NCI-H1694 treated with DMSO at 0.1 percent for 48 hours (cell line): ENCODE measurements around the gene MAST2.
"Not testable (repeated sequence)": the region's sequence is repeated elsewhere in the genome, so short reads cannot be mapped to it uniquely, and the experiment has no call there.

Experiments
- DNase-seq: peaks from one replicate; lab custom pipeline; 2025; lab: John Stamatoyannopoulos, UW

Gene MAST2

DNA sequence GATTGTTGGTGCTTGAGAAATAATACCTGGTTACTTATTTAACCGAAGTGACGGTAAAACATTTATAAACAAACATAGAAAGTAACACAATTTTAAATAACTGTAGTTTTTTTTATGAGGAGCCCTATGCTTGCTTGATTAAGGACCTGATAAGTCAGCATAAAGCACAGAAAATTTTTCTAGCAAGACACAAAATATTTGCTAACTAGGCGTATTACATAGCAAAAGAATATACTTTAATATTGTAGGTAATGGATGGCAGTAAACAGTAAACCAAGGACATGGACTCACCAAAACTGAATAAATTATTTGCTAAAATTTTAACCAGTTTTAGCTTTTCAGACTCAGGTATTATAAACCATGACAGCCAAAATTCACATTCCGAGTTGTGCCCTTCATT, 90.9 kb downstream of the MAST2 start:
- no peak for DNase-seq

DNA sequence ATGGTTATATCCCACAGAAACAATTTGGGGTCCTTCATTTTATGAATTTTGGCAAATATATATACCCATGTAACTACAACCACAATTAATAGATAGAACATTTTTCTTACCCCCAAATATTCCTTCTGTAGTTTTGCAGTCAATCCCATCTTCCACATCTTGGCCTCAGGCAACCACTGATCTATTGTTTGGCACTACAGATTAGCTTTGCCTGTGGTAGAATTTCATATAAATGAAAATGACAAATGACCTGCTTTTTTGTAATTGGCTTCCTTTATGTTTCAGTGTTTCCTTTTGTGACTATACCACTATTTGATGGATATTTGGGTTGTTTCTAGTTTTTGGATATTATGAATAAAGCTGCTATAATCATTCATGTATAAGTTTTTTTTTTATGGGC, 91.5 kb downstream of the MAST2 start:
- no peak for DNase-seq

DNA sequence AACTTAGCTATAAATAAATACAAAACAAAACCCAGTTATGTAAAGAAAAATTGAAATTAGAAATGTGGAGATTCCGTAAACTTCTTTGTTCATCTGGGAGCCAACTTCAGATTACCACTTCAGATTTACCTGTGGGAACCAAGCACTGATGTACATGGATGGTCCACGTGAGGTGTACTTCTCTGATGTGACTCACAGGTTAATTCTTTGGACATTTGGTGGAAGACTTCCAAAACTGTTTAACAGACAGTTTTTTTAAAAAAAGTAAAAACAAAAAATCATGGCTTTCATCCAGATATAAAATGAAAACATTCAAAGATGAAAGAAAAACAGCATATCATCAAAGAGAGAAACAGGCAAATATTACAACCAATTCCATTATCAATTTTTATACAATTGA, 92.0 kb downstream of the MAST2 start:
- no peak for DNase-seq

DNA sequence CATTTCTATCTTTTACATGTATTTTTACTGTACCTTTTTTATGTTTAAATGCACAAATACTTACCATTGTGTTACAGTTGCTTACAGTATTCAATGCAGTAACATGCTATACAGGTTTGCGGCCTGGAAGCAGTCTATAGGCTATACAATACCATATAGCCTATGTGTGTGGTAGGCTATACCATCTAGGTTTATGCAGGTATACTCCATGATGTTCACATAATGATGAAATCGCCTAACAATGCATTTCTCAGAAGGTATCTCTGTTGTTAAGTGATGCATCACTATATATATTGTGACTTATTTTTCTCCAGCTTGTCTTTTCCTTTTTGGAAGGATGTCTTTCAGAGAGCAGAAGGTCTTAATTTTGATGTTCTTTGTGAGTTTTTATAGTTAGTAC, 103.5 kb downstream of the MAST2 start:
- no peak for DNase-seq

DNA sequence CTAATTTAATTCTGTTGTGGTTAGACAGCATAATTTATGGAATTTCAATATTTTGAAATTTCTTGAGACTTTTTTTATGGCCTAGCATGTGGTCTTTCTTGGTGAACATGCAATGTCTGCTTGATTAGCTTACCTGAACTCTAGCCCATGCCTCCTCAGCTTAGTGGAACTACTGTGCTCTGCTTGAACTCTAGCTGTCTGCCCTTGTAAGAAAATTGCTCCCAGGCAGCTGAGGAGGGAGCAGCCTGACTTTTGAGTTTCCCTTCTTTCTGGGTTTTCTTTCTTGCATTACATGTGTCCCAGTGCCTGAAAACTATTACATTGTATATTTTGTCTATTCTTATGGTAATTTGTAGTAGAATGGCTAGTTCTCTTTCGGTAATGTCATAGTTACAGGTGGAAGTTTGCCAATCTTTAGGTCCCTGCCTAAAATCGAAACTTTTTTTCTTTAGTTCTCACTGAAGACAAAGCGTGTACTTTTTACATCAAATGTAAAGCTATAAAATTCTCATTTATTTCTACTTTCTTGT, 105.3 kb downstream of the MAST2 start:
- no peak for DNase-seq

DNA sequence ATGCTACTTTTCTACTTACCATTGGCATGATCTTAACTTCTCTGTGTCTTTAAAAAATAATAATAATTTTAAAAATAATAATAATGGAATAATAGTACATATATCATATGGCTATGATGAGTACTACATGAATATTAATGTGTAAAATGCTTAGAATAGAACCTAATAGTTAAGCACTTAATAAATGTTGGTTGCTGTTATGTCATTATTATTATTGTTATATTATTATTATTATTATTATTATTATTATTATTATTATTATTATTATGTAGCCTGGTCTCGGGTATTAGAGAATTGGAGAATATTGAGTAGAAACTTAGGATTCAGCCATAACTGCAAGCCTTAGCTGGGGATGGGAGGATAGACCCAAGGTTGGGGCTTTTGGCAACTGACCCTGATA, 108.2 kb downstream of the MAST2 start:
- no peak for DNase-seq

DNA sequence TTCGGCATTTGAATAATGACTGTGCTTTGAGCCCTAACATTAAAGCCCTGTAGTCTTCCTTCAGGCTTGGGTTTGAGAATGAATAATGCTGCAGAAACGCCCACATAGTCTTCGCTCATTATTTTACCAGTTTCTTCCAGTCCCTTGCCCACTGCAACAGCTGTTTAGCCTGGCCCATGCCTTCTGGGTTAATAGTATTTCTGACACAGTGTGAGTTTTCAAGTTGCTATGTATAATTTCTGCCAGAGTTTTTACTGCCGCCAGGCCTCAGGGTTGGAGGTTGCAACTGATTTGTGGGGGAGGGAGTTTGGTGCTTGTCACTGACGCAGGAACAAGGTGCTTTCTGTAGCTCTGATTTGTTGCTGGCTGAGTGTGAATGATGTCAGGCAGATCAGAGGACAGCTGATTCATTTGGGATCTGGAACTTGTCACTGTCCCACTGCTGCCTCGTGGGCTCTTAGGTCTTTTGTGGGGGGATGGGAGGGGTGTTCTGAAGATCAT, 109.8 kb downstream of the MAST2 start:
- no peak for DNase-seq

DNA sequence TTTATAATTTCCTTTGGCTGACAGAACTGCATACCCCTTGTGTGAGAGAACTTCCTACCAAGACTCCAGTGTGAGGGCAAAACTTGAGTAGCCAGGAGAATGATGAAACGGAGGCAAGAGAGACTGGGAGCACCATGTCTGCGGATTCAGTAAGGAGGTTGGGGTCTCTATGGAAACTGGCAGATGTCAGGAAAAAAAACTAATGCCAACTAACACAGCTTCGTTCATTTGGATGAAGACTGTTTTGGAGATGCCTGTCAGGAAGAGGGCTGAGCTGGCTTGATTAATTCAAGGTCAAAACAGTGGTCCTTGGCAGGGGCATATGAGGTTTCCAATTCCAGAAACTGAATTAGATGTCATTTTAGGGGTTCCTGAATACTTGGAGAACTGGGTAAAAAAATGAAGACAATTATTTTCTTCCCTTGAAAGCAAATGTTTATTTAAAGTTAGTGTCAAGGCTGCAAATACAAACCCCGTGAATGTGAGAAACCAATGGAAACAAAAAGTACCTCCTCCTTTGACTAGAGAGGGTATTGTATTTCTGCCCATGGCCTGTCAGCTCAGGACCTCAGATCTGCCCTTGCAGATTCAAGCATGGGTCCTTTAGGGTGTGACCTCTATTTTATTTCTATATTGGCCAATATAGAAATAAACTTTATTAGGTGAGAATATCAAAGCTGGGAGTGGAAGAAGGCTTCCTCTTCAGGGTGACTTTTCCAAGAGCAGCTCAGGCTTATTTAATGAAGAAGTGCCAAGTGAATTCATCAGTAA, 110.5 kb downstream of the MAST2 start:
- no peak for DNase-seq

GRCh38 chr1:45914836-45915235, 111.4 kb downstream of the MAST2 start:
- no peak for DNase-seq

DNA sequence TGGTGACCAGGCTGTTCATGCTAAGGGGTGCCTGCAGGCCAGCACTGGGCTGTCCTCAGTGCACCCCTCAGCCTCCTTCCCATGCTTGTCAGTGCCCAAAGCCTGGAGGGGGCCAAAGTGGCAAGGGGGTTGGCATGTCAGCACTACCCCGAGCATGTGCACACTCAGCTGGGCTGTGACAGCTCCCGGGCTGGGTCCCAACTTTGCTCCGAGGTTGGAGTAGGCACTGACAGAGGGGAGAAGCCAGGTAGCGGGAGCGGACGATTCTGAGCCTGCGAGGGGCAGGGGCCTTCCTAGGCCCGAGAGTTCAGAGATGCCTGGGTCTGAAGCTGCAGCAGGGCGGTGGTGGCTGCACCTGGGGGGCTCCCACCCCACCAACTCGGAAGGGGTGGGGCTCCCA, 119.0 kb downstream of the MAST2 start:
- no peak for DNase-seq

DNA sequence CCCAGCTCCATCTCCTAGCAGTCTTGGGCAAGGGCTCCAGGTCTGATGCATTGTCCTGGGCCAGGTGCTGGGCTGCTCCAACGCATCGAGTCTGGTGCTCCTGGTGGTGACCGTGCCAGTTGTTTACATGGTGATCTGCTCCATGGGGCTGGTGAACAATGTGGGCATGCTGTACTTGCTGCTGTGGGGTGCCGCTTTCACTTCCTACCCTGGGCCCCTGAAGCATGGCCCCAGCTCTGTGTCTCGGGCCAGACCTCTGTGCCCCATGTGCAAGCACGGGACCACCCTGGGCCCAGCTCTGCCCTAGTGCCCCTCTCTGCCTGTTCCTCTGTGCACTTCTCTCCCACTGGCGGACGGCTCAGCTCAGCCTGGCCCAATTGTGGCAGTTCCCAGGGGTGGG, 119.4 kb downstream of the MAST2 start:
- DNase-seq: no peak

DNA sequence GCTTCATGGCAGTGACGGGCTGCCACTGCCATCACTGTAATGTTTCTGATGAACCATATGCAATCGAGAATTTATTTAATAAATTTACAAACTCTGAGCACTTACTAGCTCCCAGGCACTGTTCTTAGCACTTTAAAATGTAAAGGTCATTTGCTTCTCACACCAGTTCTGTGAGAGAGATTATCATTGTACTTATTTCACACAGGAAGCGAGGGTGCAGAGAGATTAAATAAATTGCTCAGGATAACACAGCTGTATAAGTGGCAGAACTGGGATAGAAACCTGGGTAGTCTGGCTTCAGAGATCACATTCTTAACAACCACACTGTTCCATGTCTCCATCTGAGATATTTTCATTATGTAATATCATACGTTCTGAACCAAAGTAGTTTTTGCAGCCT, 119.9 kb downstream of the MAST2 start:
- DNase-seq: no peak

GRCh38 chr1:45924736-45925135, 121.3 kb downstream of the MAST2 start:
- no peak for DNase-seq

GRCh38 chr1:45925728-45926287, 122.4 kb downstream of the MAST2 start:
- DNase-seq: no peak

DNA sequence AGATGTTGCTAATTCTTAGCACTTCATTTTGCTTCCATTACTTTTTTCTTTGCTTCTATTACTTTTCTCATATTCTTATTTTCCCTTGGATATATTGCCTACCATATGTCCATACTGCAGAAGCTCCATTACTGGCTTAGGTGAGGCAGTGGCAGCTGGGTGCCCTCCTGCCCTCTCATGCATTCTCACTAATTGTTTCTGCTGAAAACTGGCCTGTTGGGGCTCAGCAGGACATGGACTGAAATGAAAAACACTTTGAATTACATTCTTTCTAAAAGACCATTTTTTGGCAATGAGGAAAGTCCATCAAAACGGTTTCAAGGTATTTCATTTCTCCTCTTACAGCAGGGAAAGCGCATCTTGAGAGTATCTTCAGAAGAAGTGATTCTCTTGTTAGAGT, 122.9 kb downstream of the MAST2 start:
- no peak for DNase-seq

- not testable (repeated sequence) for DNase-seq
These were observed 124.0 kb downstream of the MAST2 start for GRCh38 chr1:45927231-45927915.

GRCh38 chr1:45928486-45929205, 125.2 kb downstream of the MAST2 start:
- DNase-seq: no peak

DNA sequence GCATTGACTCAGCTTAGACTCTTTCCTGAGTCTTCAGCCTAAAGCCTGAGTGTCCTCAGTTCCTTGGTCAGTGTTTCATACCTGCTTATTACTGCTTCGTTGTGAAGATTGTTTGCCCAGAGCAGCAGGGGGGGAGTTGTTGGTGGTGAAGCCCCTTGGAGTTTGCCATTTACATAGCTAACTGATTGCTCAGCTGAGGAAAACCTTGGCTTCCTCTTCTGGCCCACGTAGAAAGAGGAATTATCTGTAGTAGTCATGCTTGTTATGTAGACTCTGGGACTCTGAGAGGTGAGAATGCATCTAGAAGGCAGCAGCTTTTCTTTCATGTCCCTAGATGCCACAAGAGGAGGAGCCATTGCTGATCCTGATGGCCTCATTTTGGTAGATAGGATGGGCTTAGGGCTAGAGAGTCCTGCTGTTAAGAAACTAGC, 125.9 kb downstream of the MAST2 start:
- DNase-seq: no peak

DNA sequence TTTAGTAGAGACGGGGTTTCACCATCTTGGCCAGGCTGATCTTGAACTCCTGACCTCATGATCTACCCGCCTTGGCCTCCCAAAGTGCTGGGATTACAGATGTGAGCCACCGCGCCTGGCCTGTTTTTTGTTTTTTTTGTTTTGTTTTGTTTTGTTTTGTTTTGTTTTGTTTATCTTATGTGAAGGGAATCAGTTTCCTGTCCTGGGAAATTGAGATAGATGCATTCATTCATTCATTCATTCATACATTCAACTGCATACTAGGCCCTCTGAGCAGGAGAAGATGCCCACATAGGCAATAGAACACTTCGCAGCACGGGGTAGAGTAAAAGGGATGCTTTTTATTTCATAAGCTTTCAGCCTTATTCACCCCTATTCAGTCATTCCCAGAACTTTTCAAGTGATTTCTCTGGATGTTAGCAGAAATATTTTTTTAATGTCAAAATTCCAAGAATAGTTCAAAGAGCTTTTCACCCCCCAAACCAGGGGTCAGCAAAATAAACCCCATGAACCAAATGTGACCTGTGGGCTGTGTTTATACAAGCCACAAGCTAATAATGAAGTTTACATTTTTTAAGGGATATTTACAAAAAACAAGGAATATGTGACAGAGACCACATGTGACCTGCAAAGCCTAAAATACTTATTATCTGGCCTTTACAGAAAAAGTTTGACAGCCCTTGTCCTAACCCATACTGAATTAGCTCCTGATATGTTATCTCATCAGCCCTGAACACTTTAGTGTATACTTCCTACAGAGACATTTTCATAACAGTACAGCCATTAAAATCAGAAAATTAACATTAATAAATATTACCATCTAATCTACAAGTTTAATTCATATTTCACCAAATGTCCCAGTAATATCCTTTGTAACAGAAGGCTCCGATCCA, 127.1 kb downstream of the MAST2 start:
- no peak for DNase-seq

DNA sequence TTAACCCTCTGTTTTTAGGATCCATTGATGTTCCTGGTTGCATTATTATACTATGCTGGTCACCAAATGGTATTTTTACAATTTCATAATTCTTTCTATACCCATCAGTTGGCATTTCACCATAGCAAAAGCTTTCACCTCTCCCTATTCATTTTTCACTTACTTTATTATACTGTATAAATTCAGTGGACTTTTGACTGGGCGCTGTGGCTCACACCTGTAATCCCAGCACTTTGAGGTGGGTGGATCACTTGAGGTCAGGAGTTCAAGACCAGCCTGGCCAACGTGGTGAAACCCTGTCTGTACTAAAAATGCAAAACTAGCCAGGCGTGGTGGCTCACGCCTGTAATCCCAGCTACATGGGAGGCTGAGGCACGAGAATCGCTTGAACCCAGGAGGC, 128.8 kb downstream of the MAST2 start:
- not testable (repeated sequence) for DNase-seq

GRCh38 chr1:45934947-45935346, 131.5 kb downstream of the MAST2 start:
- DNase-seq: no peak
